K562 (cell line): Measurements from ENCODE around the gene USH2A. TPM values are rescaled to one million over a fixed set of nuclear protein-coding genes. Genes with fewer than 3 reads are reported as not detected.

Source experiments
- ATAC-seq: fragments of 200-7000 bp; cut with Tn5 transposase; 3 replicates; pipeline ENCODE4 v1.9.1; 2020; ENCODE audit warnings: moderate library complexity
- BruUV-seq: library from RNA; stranded (reverse); fragments of 400-500 nt; replicated peaks from 2 replicates; lab custom pipeline; 2021; lab: Mats Ljungman, UMichigan
- CTCF ChIA-PET: fragments of 300-600 bp; formaldehyde crosslinking; extraction: SDS; loops from one replicate; lab custom pipeline; 2021; ENCODE audit warnings: low intra/inter-chr PET ratio; lab: Yijun Ruan, JAX
- POLR2A ChIA-PET: fragments of 300-600, 350-650 bp; sonication (Branson Sonifier 250); formaldehyde crosslinking; extraction: SDS; loops from one replicate; lab custom pipeline; 2021; ENCODE audit warnings: antibody characterized with exemption, inconsistent platforms; lab: Yijun Ruan, JAX
- DNase-seq, 4 experiments: peaks; one replicate each; pipeline versions ENCODE4 v3.0.0 to v3.0.0-alpha.2; 2011 to 2018; ENCODE audit warnings: low spot score in 3 of 4, mixed read lengths in 3 of 4; ENCODE audit errors: extremely low read depth in 1 of 4
- FAIRE-seq: peaks from 2 replicates; lab custom pipeline; 2011; peaks lifted over from hg19 to GRCh38; lab: Jason Lieb, UNC
- H2AFZ ChIP-seq: 2 replicates; pipeline ENCODE4 v1.6.0; 2011; ENCODE audit warnings: low read depth, low read length, control low read depth, inconsistent platforms
- H3K27ac ChIP-seq: fragments of 200-600 bp; 3 replicates; pipeline ENCODE4 v1.8.0; 2011; ENCODE audit warnings: low read depth, mild to moderate bottlenecking, control low read depth, inconsistent platforms, low read length, moderate library complexity, mixed read lengths; ENCODE audit errors: extremely low read depth
- H3K27me3 ChIP-seq, 2 experiments: fragments of 300-600 bp in 1 of 2; 2 replicates in 1 of 2; 3 replicates in 1 of 2; pipeline versions ENCODE4 v1.6.0 to v1.8.0; 2011; ENCODE audit warnings: inconsistent platforms in 2 of 2, low read length in 2 of 2, mild to moderate bottlenecking in 1 of 2, mixed read lengths in 1 of 2, moderate library complexity in 1 of 2; ENCODE audit not compliant: control insufficient read depth in 2 of 2, insufficient read depth in 2 of 2
- H3K36me3 ChIP-seq: fragments of 300-600 bp; 3 replicates; pipeline ENCODE4 v1.8.0; 2011; ENCODE audit warnings: mild to moderate bottlenecking, low read length, inconsistent platforms; ENCODE audit not compliant: control insufficient read depth, insufficient read depth
- H3K4me1 ChIP-seq, 2 experiments: fragments of 200-600 bp in 1 of 2; replicated peaks in 1 of 2; 2 replicates in 1 of 2; 3 replicates in 1 of 2; pipeline versions ENCODE4 v1.5.1 to v1.8.0; 2011; ENCODE audit warnings: inconsistent platforms in 2 of 2, low read length in 2 of 2, mild to moderate bottlenecking in 1 of 2, mixed read lengths in 1 of 2, moderate library complexity in 1 of 2; ENCODE audit not compliant: control insufficient read depth in 2 of 2, insufficient read depth in 2 of 2
- H3K4me2 ChIP-seq: 2 replicates; pipeline ENCODE4 v1.6.1; 2011; ENCODE audit warnings: low read length, control low read depth, inconsistent platforms, mixed read lengths; ENCODE audit not compliant: insufficient read depth
- H3K4me3 ChIP-seq: fragments of 200-600 bp; sonication (generic), shearing (Covaris generic); 2 replicates; pipeline ENCODE4 v1.5.1; 2016; ENCODE audit warnings: control low read depth, inconsistent platforms
- H3K79me2 ChIP-seq: fragments of 200-600 bp; 3 replicates; pipeline ENCODE4 v1.8.0; 2011; ENCODE audit warnings: low read length, inconsistent platforms; ENCODE audit not compliant: control insufficient read depth, insufficient read depth
- H3K9ac ChIP-seq, 2 experiments: 2 replicates each; pipeline versions ENCODE4 v1.6.0 to v1.6.1; 2011; ENCODE audit warnings: low read depth in 2 of 2, low read length in 2 of 2, control low read depth in 1 of 2, inconsistent platforms in 1 of 2, mild to moderate bottlenecking in 1 of 2, mixed read lengths in 1 of 2; ENCODE audit not compliant: insufficient read depth in 1 of 2
- H3K9me1 ChIP-seq: one replicate; pipeline ENCODE4 v1.6.0; 2011; ENCODE audit warnings: inconsistent platforms, mild to moderate bottlenecking, low read length, moderate library complexity; ENCODE audit not compliant: control insufficient read depth, insufficient read depth
- H3K9me3 ChIP-seq: replicated peaks from 2 replicates; pipeline ENCODE4 v1.5.1; 2011; ENCODE audit warnings: low read depth, low read length, inconsistent platforms; ENCODE audit not compliant: control insufficient read depth, insufficient read depth
- H4K20me1 ChIP-seq: replicated peaks from 2 replicates; pipeline ENCODE4 v1.6.1; 2011; ENCODE audit warnings: low read length, inconsistent platforms, mixed read lengths; ENCODE audit not compliant: control insufficient read depth, insufficient read depth
- C11orf30 ChIP-seq: fragments of 450-650 bp; IDR thresholded peaks from 2 replicates; pipeline ENCODE4 v1.6.1; 2016; ENCODE audit warnings: low read depth, mild to moderate bottlenecking
- MAFF ChIP-seq: IDR thresholded peaks from 2 replicates; pipeline ENCODE4 v1.6.1; 2012; ENCODE audit warnings: low read length, improper control_type of control experiment
- MAFG ChIP-seq: fragments of 450-650 bp; conservative IDR thresholded peaks from 2 replicates; pipeline ENCODE4 v1.6.1; 2016; ENCODE audit warnings: missing genetic modification characterization, missing compliant biosample characterization
- MAFK ChIP-seq: IDR thresholded peaks from 2 replicates; pipeline ENCODE4 v1.6.1; 2011; ENCODE audit warnings: low read length, improper control_type of control experiment
- SP2 ChIP-seq: IDR thresholded peaks from 2 replicates; pipeline ENCODE4 v1.6.1; 2011; ENCODE audit warnings: mild to moderate bottlenecking, low read depth, low read length, moderate library complexity; ENCODE audit not compliant: poor library complexity, severe bottlenecking; ENCODE audit errors: extremely low read depth
- THAP12 ChIP-seq: fragments of 250-450 bp; sonication (Bioruptor Pico); IDR thresholded peaks from 2 replicates; pipeline ENCODE4 v1.9.0; 2021; ENCODE audit warnings: mild to moderate bottlenecking, inconsistent platforms
- ZC3H4 ChIP-seq: sonication (generic); formaldehyde crosslinking; IDR thresholded peaks from 2 replicates; pipeline ENCODE4 v1.9.0; 2021; ENCODE audit warnings: missing genetic modification reagents, borderline replicate concordance
- ZNF316 ChIP-seq: fragments of 450-650 bp; IDR thresholded peaks from 2 replicates; pipeline ENCODE4 v1.6.1; 2016
- WGBS: fragments of 100-300 bp; shearing (Covaris generic); methylation state at CpG from one replicate; pipeline ENCODE4 v1.1.6; 2016; ENCODE audit warnings: low coverage, mixed read lengths; ENCODE audit not compliant: insufficient coverage; ENCODE audit errors: missing lambda C conversion rate; 5-methylcytosine and 5-hydroxymethylcytosine counted together
- in situ Hi-C: fragments of 300-500 bp; cut with MboI; formaldehyde crosslinking; loops from 4 replicates; pipeline ENCODE4 v1.15.0; 2018; ENCODE audit warnings: inconsistent platforms, mixed read lengths
- intact Hi-C: fragments of 100-400 bp; cut with micrococcal nuclease; formaldehyde crosslinking; loops from 2 replicates; pipeline ENCODE4 v1.14.2; 2022
- polyA plus RNA-seq, 8 experiments: library from polyadenylated mRNA; depleted of rRNA in 4 of 8; stranded (reverse) in 5 of 8; unstranded in 3 of 8; fragments of >200 nt; fragmentation: Nextera tagmentation in 2 of 8; fragmentation: Illumina TruSeq in 1 of 8; extraction: Ambion mirVana in 2 of 8; extraction: Trizol in 1 of 8; gene quantifications; 2 replicates each; pipeline versions ENCODE4 v1.2.1 to v1.2.3, GENCODE V29; 2011 to 2014; ENCODE audit warnings: inconsistent platforms in 1 of 8, missing spikeins in 1 of 8
- total RNA-seq, 7 experiments: library from RNA; depleted of rRNA in 6 of 7; stranded (reverse); fragments of >200 nt in 6 of 7; fragmentation: Illumina TruSeq in 2 of 7; extraction: Trizol in 2 of 7; gene quantifications; 2 replicates each; pipeline versions ENCODE4 v1.2.1 to v1.2.3, GENCODE V29; 2011 to 2021; ENCODE audit warnings: low replicate concordance in 1 of 7

USH2A gene
- total and polyA plus RNA-seq, 9 of the 15 experiments (the other 6 are each of a cell fraction or from before 2014, with no cell fraction given): under 0.01 TPM; not detected in 7

- Histone ChIP-seq H3K4me3 (no peak overlapping the region), H3K36me3 (no peaks in the 10 kb centered on the region), H3K27me3 (no peaks in the 10 kb centered on the region), H3K9me1 (no peaks in the 10 kb centered on the region), H2AFZ (no peak overlapping the region), H3K9ac (no peak overlapping the region), H3K27ac (no peak overlapping the region), H4K20me1 (no peaks in the 10 kb centered on the region), H3K79me2 (no peaks in the 10 kb centered on the region), H3K9me3 (no peaks in the 10 kb centered on the region), H3K4me1 (no peaks in the 10 kb centered on the region), H3K4me2 (no peak overlapping the region)
- FAIRE-seq: no peak
- TF ChIP-seq ZC3H4 (CRISPR knock-in tag): no peak
- TF ChIP-seq C11orf30: peak; percentile 73
- peak; percentile 87 for TF ChIP-seq MAFK
- TF ChIP-seq ZNF316: peak; percentile 88
- peak; percentile 71 for TF ChIP-seq MAFG (tag)
- peak; percentile 84 for TF ChIP-seq MAFF
- TF ChIP-seq THAP12 (CRISPR knock-in tag): no peak
- no peak for TF ChIP-seq SP2
- no peak for ATAC-seq
- ChIA-PET CTCF (no interaction called here), POLR2A (interaction anchor here (0.9 kb wide), 1 partner anchor 20 kb away, joined by 3 read pairs; no protein-coding TSS in a partner anchor)
- DNase-seq: no peak
- intact Hi-C loops (no loop called here), in situ Hi-C loops (no loop called here)
- no TSS peak for BruUV-seq
- 2% methylated on average over 4 of the region's 4 CpGs for WGBS
Observed at GRCh38 chr1:215648957-215649356, 774.3 kb downstream of the USH2A start.
